Measurements from ENCODE around the gene IFNL2. TPM values are rescaled to one million over a fixed set of nuclear protein-coding genes. Genes with fewer than 3 reads are reported as not detected.

The IFNL2 gene
- total and polyA plus RNA-seq, 2 donors (not counting 1 experiment from before 2014, with no cell fraction given), result not detected

- H3K27ac Mint-ChIP-seq, result no peak overlapping the region
- Histone ChIP-seq H3K79me2 (ENCODE audit: control insufficient read depth, insufficient read depth, low read length) (no peaks in the 10 kb centered on the region), H3K9ac (ENCODE audit: low read length) (no peak overlapping the region), H3K4me1 (ENCODE audit: control insufficient read depth in 2 of 2, insufficient read depth in 2 of 2, low read length in 2 of 2) (no peaks in the 10 kb centered on the region), H2AFZ (ENCODE audit: insufficient read depth, low read depth, low read length, poor library complexity, severe bottlenecking) (no peak overlapping the region), H3K4me3 (ENCODE audit: control extremely low read depth in 1 of 5, extremely low read depth in 1 of 5, insufficient read depth in 1 of 5, low read depth in 2 of 5, low read length in 4 of 5) (no peak overlapping the region), H4K20me1 (ENCODE audit: control insufficient read depth, insufficient read depth, low read length, poor library complexity, severe bottlenecking) (no peaks in the 10 kb centered on the region), H3K27ac (ENCODE audit: low read length in 2 of 2) (no peak overlapping the region), H3K4me2 (replicated peaks; ENCODE audit: low read depth, low read length, poor library complexity, severe bottlenecking) (no peak overlapping the region), H3K9me3 (ENCODE audit: control extremely low read depth in 1 of 3, control insufficient read depth in 2 of 3, insufficient read depth in 1 of 3, low read length in 2 of 3) (peaks cover 0 to 4% (median 0%) of the 10 kb centered on the region in 3 donors), H3K36me3 (replicated peaks in 1 of 2; ENCODE audit: control extremely low read depth in 1 of 2, control insufficient read depth in 1 of 2, extremely low read depth in 1 of 2, insufficient read depth in 2 of 2, low read length in 1 of 2) (peaks cover 0 to 14% of the 10 kb centered on the region in 2 experiments), H3K27me3 (replicated peaks in 1 of 4; ENCODE audit: control extremely low read depth in 1 of 4, control insufficient read depth in 3 of 4, insufficient read depth in 4 of 4, low read length in 3 of 4) (no peaks in the 10 kb centered on the region)
- ATAC-seq (ENCODE audit: low read depth) (no peak), DNase-seq (no peak)
- 87% methylated on average over 10 of the region's 11 CpGs for WGBS (ENCODE audit: insufficient coverage)
- H3K4me3 Mint-ChIP-seq, result no peak overlapping the region
- ChIA-PET POLR2A (no interaction called here), CTCF (interaction anchor here (0.7 kb wide), 1 partner anchor 17 kb away, joined by 3 read pairs; no protein-coding TSS in a partner anchor)
- no peaks in the 10 kb centered on the region for H3K27me3 Mint-ChIP-seq
- no peaks in the 10 kb centered on the region for H3K4me1 Mint-ChIP-seq
- intact Hi-C loops (cut with micrococcal nuclease), result no loop called here
- TF ChIP-seq EZH2 (IDR thresholded peaks at IDR 0.05; ENCODE audit: borderline replicate concordance, insufficient read depth, low read depth, low read length, poor library complexity, severe bottlenecking), result no peak
- TF ChIP-seq, protein P1, sequence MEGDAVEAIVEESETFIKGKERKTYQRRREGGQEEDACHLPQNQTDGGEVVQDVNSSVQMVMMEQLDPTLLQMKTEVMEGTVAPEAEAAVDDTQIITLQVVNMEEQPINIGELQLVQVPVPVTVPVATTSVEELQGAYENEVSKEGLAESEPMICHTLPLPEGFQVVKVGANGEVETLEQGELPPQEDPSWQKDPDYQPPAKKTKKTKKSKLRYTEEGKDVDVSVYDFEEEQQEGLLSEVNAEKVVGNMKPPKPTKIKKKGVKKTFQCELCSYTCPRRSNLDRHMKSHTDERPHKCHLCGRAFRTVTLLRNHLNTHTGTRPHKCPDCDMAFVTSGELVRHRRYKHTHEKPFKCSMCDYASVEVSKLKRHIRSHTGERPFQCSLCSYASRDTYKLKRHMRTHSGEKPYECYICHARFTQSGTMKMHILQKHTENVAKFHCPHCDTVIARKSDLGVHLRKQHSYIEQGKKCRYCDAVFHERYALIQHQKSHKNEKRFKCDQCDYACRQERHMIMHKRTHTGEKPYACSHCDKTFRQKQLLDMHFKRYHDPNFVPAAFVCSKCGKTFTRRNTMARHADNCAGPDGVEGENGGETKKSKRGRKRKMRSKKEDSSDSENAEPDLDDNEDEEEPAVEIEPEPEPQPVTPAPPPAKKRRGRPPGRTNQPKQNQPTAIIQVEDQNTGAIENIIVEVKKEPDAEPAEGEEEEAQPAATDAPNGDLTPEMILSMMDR (IDR thresholded peaks at IDR 0.05), result no peak
- H3K9me3 Mint-ChIP-seq (ENCODE audit: insufficient read depth), result no peaks in the 10 kb centered on the region
Observed at GRCh38 chr19:39310558-39311311, 42.5 kb downstream of the IFNL2 start.

DNA sequence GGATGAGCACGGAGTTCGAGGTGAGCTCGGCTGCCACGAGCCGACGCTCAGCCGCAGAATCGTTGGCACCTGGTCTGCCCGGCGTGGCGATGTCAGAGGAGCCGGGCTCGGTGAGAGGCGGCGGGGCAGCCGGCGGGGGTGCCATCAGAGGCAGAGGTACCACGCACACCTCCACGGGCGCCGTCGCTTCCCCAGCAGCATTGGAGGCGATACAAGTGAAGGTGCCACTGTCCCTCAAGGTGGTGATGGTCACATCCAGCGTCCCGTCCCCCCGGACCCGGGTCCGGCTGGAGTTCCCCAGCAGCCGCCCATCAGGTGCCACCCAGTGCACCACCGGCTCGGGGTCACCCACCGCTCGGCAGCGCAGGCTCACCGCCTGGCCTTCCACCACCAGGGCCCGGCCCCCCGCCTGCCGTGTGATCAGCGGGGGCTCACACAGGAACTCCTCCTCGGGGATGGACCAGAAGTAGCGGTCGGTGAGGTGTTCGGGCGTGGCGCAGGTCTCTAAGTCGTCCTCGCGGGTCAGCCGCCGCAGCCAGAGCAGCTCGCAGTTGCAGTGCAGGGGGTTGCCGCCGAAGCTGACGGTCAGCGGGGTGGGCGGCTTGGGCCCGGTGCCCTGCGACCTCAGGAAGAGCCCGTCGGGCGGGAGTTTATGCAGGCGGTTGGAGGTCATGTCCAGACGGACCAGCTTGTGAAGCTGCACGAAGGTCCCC, 46.0 kb downstream of the IFNL2 start:
- Histone ChIP-seq H3K4me1 (ENCODE audit: control insufficient read depth in 2 of 2, insufficient read depth in 2 of 2, low read length in 2 of 2) (no peaks in the 10 kb centered on the region), H4K20me1 (ENCODE audit: control insufficient read depth, insufficient read depth, low read length, poor library complexity, severe bottlenecking) (no peaks in the 10 kb centered on the region), H3K27ac (ENCODE audit: low read length in 2 of 2) (no peak overlapping the region), H3K79me2 (ENCODE audit: control insufficient read depth, insufficient read depth, low read length) (no peaks in the 10 kb centered on the region), H3K9ac (ENCODE audit: low read length) (no peak overlapping the region), H2AFZ (ENCODE audit: insufficient read depth, low read depth, low read length, poor library complexity, severe bottlenecking) (no peak overlapping the region), H3K36me3 (replicated peaks in 1 of 2; ENCODE audit: control extremely low read depth in 1 of 2, control insufficient read depth in 1 of 2, extremely low read depth in 1 of 2, insufficient read depth in 2 of 2, low read length in 1 of 2) (peaks cover 0 to 14% of the 10 kb centered on the region in 2 experiments), H3K27me3 (replicated peaks in 1 of 4; ENCODE audit: control extremely low read depth in 1 of 4, control insufficient read depth in 3 of 4, insufficient read depth in 4 of 4, low read length in 3 of 4) (no peaks in the 10 kb centered on the region), H3K9me3 (ENCODE audit: control extremely low read depth in 1 of 3, control insufficient read depth in 2 of 3, insufficient read depth in 1 of 3, low read length in 2 of 3) (no peaks in the 10 kb centered on the region), H3K4me2 (replicated peaks; ENCODE audit: low read depth, low read length, poor library complexity, severe bottlenecking) (no peak overlapping the region), H3K4me3 (ENCODE audit: control extremely low read depth in 1 of 5, extremely low read depth in 1 of 5, insufficient read depth in 1 of 5, low read depth in 2 of 5, low read length in 4 of 5) (no peak overlapping the region)
- ATAC-seq (ENCODE audit: low read depth) (no peak), DNase-seq (no peak)
- TF ChIP-seq, protein P1 (IDR thresholded peaks at IDR 0.05), result no peak
- no peak for TF ChIP-seq EZH2 (IDR thresholded peaks at IDR 0.05; ENCODE audit: borderline replicate concordance, insufficient read depth, low read depth, low read length, poor library complexity, severe bottlenecking)
- Mint-ChIP-seq H3K4me1 (peaks cover 4% of the 10 kb centered on the region), H3K9me3 (ENCODE audit: insufficient read depth) (no peaks in the 10 kb centered on the region), H3K27ac (no peak overlapping the region), H3K4me3 (no peak overlapping the region), H3K27me3 (peaks cover 4% of the 10 kb centered on the region)
- ChIA-PET CTCF (no interaction called here), POLR2A (no interaction called here)
- 96% methylated on average over 64 of the region's 64 CpGs for WGBS (ENCODE audit: insufficient coverage)
- intact Hi-C loops (cut with micrococcal nuclease), result no loop called here

Data from B cell (primary cell).